ENCODE results near the gene TEF.

GRCh38 chr22:41425660-41426365, 44.1 kb downstream of the TEF start:
- TF ChIP-seq CTCF (IDR thresholded peaks at IDR 0.05) (no peak), POLR2AphosphoS5 (IDR thresholded peaks at IDR 0.05) (no peak), POLR2A (IDR thresholded peaks at IDR 0.05) (no peak)
